GM19467 (cell line): ENCODE data around the gene BCAS1.
"Not testable (repeated sequence)": the region's sequence is repeated elsewhere in the genome, so short reads cannot be mapped to it uniquely, and the experiment has no call there.

Experiments
- ATAC-seq: cut with Tn5 transposase; IDR thresholded peaks from one replicate; pipeline ENCODE4 v1.9.1; 2021; ENCODE audit warnings: mild to moderate bottlenecking, moderate library complexity; ENCODE audit not compliant: unreplicated experiment

The BCAS1 gene

DNA sequence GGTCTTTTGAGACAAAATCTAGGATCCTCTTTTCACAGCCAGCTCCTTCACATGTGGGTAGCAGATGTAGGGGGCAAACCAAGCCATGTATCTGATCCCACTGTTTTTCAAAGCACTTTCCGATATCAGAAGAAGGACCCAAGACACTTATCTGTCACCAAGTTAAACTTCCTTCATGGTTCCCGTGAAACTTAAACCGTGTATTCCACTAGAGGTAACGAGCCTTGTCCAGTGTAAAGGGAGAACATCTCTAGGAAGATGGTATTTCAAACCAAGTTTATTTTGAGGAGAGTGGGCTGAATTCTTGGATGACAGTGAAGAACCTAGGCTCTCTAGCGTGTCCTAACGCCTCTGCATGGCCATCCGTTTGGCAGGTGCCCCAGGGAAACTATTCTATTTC is 76.3 kb downstream of the BCAS1 start:
- no peak for ATAC-seq

DNA sequence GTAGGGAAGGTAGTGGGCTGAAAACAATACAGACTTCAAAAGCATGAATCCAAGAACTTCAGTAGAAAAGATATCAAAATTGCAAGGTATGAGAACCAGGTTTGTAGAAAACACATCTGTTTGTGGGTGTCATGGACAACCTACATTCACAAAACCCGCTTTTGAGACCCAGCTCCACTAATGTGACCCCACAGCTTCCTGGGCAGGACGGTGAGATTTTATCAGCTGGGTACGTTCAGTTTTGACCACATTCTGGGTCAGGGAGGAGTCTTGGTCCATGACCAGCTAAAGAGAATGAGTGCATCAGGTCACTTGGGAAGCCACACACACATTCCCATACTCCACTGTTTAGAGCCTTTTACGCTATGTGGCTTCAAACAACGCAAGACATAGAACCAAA is 77.1 kb downstream of the BCAS1 start:
- no peak for ATAC-seq

DNA sequence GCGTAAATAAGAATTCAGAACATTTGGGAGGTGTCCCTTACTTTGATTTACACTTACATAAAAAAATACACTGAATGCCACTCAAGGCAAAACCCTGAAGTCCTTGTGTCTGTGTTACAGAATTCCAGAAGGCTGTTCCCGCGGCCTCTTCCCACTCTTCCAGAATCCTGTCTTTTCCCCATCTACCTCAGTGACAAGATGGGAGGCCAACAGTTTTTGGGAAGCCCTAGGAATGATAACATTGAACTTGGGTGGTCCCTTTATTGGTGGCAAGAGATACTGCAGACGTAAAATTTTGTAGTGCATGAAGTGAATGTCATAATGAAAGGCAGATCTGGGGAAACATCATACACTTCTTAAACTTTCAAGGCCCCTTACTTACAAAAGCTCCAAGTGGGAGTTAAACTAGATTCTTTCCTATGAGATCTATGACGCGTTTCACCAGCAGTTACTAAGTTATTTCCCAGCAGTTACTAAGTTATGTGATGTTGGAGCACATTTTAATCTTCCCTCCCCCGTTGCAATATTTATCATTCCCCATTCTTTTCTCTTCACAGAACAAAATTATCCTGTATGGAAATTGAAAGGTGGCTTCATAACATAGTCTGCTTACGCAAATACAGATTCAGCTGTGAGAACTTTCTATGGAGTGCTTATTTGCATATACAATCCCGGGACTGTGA is 79.5 kb downstream of the BCAS1 start:
- no peak for ATAC-seq

DNA sequence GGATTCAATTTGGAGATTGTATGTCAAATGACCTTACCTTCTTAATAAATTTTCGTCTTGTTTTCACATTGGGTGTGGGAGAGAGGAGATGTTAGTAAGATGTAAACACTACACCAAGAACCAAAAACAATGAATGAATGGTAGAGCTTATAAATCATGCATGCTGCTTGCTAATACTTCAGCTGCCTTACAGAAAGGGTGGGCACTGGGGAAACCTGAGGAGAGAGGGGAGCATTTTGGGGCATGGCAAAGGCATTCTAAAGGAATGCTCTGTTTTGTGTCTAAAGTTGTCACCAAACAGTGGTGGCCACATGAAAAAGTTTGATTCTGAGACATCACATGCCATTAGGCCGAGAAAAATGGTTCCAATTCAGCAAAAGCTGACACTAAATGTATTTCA is 80.4 kb downstream of the BCAS1 start:
- no peak for ATAC-seq

DNA sequence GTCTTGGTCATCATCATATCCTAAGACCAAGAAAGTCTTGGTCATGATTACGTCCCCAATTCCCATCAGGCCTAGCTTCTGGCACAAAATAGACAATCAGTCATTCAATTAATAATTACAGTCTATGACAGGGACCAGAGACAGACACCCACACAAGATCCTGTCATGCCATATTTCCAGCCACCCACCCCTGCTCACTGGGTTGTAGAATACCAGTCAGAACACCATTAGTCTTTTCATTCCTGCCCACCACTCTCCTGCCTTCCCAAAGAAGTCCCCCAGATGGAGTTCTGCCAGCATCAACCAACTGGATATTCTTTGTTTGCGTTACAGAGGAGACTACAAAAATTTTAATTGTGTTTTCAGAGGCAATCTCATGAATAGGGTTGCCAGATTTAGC is 81.0 kb downstream of the BCAS1 start:
- no peak for ATAC-seq

DNA sequence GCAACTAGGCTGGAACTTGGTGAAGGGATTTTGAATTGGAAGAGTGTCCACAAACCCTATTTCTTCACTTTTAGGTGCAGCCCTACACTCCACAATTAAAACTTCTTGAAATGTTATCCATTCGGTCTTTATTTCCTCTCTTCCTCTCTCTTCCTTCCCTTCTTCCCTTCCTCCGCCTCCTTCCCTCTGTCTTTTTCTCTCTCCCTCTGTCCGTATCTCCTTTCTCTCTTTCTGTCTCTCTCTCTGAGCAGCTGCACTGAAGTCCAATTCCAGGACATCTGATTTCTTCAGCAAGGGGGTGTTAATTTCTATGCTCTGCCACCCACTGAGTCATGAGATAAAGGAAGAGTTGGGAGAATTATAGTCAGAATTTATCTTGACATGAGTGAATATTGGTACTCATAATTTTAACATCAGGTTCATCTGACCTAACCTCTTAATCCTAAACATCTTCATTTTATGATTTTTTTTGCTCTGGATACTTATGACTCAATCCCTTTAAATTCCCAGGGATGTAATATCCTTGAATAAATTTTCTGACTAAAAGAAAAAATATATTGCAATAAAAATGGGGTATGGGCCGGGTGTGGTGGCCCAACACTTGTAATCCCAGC is 84.2 kb downstream of the BCAS1 start:
- ATAC-seq, result no peak

DNA sequence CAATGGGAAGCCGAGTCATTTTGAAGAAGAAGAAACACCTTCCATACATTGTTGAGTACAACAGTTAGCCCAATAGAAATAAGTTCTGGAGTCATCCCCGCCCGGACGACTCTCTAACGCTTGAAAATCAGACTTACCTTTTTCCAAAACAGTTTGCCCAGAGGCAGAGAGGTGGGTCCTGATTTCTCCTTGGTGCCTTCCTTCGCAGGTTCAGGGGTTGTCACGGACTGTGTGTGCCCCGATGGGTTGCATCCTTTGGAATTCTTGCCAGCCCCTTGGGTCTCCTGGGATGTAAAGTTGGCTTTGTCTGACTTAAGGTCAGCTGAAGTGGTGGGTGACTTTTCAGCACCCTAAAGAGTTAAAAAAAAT is 85.3 kb downstream of the BCAS1 start:
- no peak for ATAC-seq

DNA sequence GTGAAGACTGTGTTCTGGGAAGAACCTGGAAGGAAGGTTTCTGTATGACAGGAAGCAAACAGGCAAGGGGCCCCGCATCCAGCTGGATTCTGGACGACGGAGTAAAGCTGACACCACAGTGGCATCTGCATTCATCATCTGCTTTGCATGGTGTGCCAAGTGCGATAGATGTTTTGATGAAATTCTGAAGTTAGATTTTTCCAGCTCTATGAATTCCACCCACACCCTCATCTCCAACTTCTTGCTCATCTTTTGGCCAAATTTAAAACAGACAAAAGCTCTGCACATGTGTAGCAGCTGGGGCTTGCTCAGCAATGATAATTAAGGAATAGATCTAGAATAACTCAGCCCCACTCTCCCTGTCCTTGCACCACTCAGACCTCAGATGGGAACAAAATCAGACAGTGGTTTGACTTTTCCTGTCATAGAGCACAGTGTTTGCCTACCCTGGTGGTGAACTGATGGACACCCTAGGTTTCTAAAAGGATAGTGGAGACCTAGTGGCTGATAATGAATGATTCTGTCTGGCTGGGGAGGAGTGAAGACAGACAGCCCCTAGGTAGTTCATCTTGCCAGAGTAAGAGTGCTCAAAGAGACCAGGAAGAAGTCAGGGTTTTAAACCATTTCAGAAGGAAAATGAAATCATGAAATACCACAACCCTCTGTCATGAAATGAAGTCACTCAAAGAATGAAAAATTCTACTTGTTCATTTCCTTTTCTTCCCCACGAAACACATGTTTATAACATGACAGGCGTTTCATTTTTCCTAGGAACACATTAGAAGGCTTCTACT is 85.8 kb downstream of the BCAS1 start:
- no peak for ATAC-seq

DNA sequence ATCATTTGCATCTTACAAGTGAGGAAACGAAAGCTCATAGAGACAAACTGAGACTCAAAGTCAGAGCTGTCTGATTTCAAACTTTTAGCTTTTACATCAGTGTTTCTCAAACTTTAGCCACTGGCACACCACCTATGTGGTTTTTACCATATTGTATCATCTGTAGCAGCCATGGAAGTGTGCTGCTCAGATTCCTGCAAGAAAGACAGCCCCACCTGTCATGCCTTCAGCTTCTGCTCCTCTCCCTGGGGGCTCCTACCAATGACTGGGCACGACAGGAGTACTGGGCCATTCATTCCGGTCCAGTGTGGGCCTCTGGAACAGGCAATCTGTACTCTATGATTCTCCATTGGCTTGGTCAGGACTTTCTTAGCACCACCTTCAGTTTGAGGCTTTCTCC is 87.0 kb downstream of the BCAS1 start:
- ATAC-seq, result no peak

DNA sequence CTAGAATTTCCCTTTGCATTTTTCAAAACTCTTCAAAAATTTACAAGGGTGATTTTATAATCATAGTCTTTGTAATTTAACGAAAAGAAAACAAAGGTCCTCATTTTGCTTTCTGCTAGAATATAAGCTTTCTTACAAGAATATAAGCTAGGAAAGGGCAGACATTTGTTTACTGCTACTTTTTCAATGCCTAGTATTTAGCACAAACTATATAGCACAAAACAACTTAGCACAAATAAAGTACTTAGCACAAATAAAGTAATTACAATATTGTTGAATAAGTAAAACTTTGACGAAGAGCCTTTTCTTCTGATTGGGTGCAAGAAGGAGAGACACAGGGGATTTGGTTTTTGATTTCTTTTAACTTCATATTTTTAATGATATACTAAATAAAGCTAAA is 87.8 kb downstream of the BCAS1 start:
- ATAC-seq, result no peak

DNA sequence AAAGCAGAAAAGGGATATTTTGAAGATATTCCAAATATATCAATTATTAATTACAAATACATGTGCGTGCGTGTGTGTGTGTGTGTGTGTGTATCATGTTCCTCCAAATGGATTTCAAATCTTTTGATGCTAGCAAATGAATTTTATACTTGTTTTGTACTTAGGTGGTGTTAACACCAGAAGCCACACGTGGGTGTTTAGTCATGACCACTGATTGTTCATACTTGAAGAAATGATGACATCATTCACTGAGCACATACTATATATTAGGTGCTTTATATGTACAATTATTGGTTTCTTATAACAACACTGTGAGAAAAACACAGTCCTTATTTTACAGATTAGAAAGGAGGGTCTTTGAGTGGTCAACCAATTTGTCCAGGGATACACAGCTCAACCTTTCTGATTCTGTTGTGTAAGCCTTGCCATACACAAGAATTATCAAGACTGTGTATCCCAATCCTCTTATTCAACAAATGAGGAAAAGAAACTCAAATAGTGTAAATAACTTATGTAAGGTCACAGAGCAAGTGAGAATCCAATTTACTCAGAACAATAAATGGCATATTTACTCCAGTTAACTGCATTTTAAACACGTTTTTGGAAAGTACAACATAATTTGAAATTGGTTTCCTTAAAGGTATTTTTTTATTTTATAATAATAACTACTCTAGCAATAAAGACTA is 88.5 kb downstream of the BCAS1 start:
- no peak for ATAC-seq

DNA sequence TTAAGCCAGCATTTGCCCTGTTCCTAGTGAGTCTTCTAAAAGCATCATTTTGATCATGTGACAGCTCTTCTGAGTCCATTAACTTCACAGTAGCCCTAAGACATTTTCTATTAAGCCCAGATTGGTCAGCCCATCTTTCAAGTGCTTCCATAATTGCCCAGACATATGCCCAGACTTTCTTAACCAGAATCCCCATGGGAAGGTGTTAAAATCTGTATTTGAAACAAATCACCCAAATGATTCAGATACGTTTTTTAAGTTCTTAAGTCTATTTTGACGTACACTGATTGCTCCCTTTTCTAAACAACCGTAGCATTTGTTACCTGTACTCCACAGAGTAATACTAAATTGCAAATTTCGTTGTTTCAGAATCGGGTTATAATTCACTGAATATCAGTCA is 89.3 kb downstream of the BCAS1 start:
- ATAC-seq, result no peak

DNA sequence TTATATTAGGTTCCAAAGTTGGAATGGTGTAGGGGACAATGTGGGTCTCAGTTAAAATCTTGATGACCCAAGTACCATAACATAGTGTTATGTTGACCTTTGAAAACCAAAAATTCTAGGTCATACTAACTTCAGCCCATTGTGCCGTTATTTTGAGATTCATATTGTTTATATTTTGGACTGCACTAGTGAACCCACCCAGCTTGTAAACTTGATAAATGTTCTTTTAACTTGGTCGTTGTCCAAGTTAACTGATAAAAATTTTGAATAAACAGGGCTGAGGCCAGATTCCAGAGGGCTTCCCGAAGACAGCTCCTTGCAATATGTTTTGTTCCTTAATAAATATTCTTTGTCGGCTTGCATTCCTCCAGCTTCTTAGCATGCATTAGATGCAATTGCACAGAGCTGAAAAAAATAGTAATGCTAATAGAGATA is 90.3 kb downstream of the BCAS1 start:
- no peak for ATAC-seq

DNA sequence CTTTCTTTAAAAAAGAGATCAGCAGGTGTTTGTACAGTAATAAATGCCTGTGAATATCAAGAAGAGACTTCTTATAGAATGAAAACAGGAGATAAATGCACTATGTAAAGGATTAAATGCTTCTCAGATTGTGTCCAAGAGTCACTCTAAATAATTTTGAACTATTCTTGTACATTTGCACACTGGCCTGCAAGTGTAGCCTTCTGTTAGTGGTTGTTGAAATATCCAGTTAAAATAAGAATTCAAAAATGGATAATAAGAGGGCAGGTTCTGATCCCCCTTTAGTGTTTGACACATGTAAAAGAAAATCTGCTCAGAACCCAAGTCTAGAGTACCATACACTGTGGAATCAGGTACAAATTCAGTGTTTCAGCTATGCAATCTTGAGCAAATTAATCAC is 91.9 kb downstream of the BCAS1 start:
- no peak for ATAC-seq

DNA sequence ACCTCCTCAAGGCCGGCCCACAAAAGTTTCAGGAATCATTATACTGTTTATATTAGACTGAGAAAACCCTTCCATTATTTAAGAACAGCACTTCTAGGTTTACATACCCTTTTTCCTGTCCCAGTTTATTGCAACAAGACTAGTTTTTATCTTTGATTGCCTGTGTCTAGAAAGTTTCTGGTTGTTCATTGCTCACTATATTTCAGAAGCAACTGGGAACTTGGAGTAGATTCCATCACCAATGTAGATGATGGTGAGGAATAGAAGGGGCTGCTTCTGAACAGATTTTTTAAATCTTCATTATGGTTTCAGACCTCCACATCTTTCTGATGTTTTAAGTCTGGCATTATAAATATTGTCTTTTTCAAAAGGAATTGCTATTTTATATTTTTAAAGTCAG is 93.0 kb downstream of the BCAS1 start:
- no peak for ATAC-seq

DNA sequence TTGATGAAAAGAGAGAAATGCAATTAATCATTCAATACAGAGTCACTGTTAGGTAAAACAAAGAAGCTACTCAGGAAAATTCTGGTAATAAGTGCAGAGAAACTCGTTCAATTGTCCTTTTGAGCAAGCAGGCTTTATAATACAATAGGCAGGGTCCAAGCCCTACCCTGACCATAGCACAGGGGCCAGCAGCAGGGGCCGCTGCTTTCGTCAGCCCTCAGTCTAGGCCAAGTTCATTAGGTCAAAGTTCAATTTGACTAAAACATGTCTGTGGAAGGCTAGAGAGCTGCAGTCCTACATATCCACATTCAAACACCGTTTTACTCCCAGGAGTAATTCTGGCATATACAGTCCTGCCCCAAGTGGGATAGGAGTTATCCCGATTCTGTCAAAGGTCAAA is 94.6 kb downstream of the BCAS1 start:
- ATAC-seq, result no peak

DNA sequence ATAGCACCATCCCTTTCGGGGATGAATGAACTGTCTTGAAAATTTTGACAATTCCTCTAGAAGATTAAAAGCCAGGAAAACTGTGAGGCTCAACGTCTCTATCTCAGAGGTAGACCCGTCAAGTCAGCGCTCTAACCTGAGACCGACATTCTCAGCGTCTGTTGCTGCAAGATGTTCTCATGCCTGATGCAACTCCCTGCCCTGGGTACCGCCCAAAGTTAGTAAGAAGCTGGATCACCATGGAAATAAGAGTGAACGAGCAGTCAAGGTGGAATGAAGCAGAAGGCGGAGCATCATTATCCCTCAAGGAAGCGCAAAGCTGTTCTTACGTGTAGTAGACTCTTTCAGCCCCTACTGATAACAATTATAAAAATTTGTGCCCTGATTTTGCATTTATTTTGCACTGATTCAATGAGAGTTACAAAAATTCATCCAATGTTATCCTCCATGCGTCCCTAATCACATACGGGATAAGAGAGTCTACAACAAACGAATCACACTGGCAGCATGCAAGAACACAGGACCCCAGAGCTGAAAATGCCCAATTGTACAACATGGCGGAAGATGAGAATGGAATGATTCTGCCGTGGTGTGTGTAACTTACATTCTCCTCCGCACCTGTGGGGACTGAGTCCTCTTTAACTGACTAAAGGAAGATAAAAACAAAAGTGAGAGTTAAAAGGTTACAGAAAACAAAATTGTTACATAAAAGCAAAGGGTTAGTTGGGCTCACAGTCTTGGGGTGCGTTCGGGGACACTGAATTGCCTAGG is 95.4 kb downstream of the BCAS1 start:
- no peak for ATAC-seq

DNA sequence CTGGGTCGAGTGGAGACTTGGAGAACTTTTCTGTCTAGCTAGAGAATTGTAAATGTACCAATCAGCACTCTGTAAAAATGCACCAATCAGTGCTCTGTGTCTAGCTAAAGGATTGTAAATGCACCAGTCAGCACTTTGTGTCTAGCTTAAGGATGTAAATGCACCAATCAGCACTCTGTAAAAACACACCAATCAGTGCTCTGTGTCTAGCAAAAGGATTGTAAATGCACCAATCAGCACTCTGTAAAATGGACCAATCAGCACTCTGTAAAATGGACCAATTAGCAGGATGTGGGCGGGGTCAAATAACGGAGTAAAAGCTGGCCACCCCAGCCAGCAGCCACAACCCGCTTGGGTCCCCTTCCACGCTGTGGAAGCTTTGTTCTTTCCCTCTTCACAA is 96.5 kb downstream of the BCAS1 start:
- not testable (repeated sequence) for ATAC-seq

DNA sequence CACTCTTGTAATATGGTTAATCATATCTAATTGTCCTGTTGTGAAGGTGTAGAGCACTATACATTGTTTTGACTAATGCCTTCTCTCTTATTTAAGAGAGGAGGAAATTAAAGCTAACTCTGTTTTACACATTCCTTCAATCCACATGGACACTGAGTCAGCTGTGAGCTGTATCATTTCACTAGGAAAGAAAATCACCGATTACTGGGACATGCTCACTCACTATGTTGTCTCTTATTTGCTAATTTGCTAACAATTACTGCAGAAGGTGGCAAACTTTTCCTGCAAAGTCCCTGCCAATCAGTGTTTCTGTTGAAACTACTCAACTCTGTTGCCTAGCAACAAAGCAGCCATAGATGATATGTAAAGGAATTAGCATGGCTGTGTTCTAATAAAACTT is 98.2 kb downstream of the BCAS1 start:
- no peak for ATAC-seq

DNA sequence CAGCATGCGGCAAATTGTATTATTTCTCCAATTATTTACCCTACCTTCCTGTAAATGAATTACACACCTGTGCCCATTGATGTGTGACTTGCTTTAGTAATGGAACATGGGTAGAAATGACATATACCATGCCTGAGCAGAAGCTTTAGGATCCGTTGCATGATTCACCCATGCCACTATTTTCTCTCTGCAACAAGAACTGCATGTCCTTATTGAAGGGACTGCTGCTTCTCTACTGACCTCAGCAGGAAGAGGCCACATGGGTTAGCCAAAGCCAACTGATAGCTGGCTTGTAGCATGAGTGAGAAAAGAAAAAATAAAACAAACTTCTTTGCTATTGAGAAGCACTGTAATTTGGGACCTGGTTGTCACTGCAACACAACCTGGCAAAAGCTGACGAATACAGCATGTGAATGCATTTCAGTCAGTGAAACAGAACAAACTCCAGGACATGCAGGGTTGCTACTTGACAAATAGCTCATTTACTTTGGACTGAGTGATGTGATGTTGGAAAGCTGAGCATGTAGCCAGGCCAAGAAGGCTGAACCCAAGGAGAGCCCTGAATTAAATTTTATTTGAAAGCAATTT is 99.2 kb downstream of the BCAS1 start:
- no peak for ATAC-seq

DNA sequence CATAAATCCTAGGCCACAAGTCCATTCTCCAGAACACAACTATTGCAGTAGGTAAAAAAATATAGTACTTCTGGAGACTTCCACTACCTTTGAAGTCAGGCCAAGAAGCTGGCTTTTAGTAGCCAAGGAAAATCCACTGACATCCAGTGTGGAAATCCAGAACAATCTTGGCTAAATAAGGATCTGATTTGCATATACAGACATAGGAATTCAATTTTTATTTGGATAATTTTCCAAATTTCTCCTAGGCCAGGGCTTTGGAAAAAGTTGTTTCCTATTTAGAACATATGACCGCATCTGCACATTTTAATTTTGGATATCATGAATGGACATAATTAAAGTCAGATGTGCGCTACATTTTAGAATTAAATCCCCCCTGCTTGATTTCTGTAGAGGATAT is 100.2 kb downstream of the BCAS1 start:
- ATAC-seq, result no peak
